Activated effector memory CD4-positive, alpha-beta T cell treated with Interleukin-2 at 50 U/mL for 16 hours (primary cell): ENCODE results near the gene RNF152.

ENCODE experiments used
- DNase-seq: peaks from one replicate; pipeline ENCODE4 v3.0.0-alpha.2; 2020

The RNF152 gene

DNA sequence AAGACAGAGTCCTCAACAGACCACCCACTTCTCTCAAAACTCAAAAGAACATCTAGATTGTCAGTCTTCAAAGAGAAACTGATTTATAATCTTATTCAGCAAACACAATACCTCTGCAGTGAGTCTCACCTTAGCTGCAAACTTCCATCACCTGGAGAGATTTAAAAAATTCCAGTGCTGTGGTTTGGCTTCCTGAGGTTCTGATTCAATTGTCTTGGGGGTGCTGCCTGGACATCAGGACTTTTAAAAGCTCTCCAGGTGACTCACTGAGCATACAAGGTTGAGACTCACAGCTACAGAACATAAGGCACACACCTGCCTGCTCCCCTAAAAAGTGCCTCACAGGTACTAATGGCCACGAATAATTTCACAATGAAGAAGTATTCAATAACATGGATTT is 40.3 kb downstream of the RNF152 start:
- DNase-seq, result no peak

DNA sequence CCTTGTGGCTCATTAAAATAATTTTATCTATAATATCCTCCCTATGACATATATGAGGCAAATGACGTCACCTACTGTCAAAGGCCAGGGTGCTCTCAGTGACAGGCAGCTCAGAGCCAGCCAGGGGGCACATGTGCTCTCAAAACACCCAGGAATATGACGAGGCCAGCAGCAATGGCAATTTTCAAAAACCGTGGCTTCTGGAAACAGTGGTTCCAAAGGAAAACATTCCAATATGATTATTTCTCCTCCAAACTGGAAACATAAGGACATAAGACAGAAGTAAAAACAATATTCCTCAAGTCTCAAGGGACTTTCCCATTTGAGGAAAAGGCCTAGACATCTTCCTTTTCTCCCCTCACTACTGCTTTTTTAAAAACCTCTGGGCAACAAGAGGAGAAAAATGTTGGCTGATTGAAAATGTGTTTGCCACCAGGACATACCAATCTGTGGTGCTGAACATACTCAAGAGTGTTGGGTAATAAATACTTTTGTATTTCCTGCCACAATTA is 40.8 kb downstream of the RNF152 start:
- DNase-seq, result no peak

GRCh38 chr18:61851279-61851678 is 41.5 kb downstream of the RNF152 start:
- no peak for DNase-seq

- no peak for DNase-seq
Measured at GRCh38 chr18:61850756-61851155, 42.1 kb downstream of the RNF152 start.

- no peak for DNase-seq
Measured at GRCh38 chr18:61847164-61847791, 45.5 kb downstream of the RNF152 start.

- no peak for DNase-seq
Measured at GRCh38 chr18:61845197-61845596, 47.6 kb downstream of the RNF152 start.

DNA sequence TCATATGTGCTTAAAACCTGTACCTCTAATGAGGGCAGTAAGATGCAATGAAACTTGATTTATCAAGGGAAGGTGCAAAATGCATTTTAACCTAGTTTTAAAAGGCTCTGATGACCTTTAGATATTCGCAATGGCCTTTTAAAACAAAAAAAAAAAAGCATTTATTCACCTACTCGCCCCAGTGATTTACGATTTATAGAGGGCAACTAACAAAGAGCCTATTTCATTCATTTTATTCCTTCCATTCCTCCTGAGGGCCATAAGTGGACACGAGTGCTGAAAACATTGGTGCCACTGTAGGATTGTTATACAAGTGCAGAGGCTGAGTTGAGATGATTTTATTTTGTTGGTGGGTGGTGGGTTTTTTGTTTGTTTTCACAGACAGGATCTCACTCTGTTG is 48.1 kb downstream of the RNF152 start:
- no peak for DNase-seq

DNA sequence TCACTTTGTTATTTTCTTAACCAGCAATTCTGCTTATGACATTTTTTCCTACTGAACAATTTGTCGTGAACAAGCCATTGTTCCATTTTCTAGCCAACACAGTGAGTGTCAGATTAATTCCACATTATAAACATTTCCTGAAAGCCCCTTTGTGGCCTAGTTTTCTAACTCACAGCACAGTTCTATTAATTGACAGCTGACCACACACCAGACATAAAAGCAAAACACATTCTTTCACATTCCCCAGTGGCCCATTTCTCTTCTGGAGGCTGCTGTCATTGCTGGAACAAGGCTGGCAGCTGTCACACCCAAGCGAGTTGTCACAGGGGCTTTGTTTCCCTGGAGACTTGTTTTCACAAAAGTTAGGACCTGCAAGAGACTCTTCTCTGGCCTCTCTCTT is 50.7 kb downstream of the RNF152 start:
- no peak for DNase-seq

GRCh38 chr18:61841706-61842105 is 51.1 kb downstream of the RNF152 start:
- no peak for DNase-seq

GRCh38 chr18:61840324-61840723 is 52.5 kb downstream of the RNF152 start:
- no peak for DNase-seq

GRCh38 chr18:61838521-61838920 is 54.3 kb downstream of the RNF152 start:
- DNase-seq, result no peak

DNA sequence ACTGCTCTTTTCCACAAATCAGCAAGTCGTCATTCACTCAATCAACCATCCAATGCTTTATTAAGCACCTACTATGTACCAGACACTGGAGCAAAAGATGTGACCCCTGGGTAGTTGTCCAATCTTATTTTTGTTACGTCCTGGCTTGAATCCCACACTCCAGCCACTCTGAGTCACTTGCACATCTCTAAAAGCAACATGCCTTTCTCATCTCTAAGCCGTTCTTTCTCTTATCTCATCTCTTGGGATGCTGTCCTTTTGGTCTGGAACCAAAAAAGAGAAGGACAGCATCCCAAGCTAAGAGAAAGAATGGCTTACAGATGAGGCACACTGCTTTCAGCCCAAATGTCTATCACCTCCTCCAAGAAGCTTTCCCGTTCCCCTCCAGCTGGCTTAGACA is 58.8 kb downstream of the RNF152 start:
- no peak for DNase-seq

GRCh38 chr18:61833387-61833786 is 59.4 kb downstream of the RNF152 start:
- DNase-seq, result no peak

DNA sequence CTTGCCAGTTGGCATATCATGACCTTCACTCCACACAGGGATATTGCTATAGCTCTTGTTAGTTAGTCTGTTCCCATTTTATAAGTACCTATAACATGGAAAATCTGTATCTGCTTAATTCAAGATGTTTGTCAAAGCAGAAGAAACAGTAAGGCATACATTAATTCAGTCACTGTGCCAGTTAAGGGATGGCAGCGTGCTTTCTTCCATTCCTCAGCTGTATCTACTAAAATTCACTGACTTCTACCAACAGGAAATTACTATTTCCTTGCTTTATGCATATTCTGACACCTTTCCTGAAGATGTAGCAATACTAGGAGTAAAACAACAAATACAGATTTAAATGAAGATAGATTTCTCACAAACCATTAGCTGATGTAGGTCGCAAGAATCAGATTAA is 59.9 kb downstream of the RNF152 start:
- no peak for DNase-seq

GRCh38 chr18:61831071-61831470 is 61.7 kb downstream of the RNF152 start:
- DNase-seq, result no peak

DNA sequence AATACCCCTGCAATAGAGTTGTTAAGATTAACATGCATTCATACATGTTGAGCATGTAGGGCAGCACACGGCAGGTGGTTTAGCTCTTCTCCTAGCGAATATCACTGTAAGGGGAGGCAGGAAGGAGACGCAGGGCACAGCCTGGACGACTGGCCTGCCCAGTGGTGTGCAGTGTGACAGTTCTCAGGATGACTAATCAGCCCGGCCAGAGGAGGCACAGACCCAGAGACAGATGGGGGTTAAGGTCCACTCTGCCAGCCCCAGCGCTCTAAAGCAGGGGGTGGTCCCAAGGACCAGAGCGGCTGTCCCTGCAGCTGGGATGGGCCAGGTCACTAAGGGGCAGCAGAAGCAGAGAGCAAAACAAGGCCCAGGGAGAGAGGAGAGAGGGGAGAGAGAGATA is 63.7 kb downstream of the RNF152 start:
- no peak for DNase-seq

DNA sequence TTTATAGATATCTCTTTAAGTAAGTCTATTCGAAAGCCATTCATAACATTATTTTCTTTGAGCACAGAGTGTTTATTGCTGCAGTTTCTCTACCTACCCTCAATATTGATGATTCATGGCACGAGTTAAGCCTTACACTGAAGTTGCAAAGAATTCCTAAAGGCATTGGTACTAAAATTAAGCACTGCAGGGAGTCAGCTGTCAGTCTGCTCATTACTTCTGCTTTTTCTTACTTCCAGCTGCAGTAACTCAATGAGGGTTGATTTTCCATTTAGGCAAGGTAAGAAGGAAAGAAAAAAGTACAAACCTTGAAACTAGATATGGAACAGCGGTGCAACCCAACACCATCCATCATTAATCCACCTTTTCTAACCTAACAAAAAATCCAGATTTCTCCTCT is 65.2 kb downstream of the RNF152 start:
- no peak for DNase-seq

- DNase-seq, result no peak
Measured at GRCh38 chr18:61825386-61825785, 67.4 kb downstream of the RNF152 start.

GRCh38 chr18:61824733-61825363 is 68.0 kb downstream of the RNF152 start:
- no peak for DNase-seq

GRCh38 chr18:61823595-61823994 is 69.2 kb downstream of the RNF152 start:
- DNase-seq, result no peak

DNA sequence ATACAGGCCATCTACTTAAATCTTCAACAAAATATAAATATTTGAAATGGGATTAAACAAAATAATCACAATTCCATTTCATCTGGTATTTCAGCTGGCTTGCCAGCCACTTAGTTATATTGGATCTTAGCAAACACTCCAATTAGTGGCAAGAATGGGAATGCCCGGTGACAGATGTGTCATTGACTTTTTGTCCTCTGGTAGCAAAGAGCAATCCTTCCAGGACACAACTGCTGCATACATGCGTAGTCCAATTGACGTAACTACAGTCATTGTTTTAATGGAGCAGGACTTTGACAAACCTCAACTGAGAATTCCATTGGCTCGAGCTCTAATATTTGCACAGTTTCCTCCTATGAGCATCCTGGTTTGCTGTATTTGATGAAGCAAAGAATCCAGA is 69.9 kb downstream of the RNF152 start:
- no peak for DNase-seq

GRCh38 chr18:61821748-61822147 is 71.1 kb downstream of the RNF152 start:
- no peak for DNase-seq

DNA sequence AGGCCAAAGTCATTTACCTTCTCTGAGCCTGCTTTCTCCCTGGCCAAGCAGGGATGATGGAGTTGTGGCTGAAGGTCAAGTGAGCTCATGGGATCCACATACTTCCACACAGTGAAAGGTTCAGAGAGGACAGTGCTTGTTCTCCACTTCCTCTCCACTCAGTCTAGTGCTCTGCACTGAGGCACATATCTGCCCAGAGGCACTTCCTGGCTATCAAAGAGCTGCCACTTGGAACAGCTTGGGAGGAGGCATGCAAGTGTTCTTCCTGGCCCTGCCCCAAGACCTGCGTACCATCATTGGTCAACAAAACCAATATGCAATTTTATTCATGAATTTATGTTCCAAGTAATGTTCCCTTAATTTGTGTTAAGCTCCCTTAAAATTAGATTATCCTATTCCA is 71.9 kb downstream of the RNF152 start:
- DNase-seq, result no peak

DNA sequence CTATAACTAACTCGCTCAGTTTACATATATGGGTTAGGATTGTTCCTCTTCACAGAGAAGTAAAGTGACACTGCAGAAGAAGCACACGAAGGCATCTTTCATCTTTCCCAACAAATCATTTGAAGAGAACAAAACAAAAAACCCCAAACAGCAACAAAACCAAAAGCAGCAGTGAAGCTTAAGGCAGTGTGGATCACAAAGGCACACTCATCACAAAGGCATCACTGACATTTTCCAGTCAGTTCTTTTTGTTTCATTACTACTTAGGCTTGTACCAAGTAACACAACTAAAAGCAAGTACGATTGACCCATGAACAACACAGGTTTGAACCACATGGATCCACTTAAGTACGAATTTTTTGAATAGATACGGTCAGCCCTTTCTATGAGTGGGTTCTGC is 75.7 kb downstream of the RNF152 start:
- no peak for DNase-seq

- DNase-seq, result no peak
Measured at GRCh38 chr18:61815885-61816470, 76.8 kb downstream of the RNF152 start.
